ELR (cell line): Measurements from ENCODE around the gene IVD.

Experiments
- DNase-seq: peaks from one replicate; pipeline ENCODE4 v3.0.0-alpha.2; 2015; ENCODE audit warnings: low read depth

IVD gene

GRCh38 chr15:40405501-40406381, at the start of gene IVD:
Gene IVD, plus strand, starts transcription at chr15:40405795. Its CDS starts 33 bp downstream, at chr15:40405828.
- peak; percentile 96 for DNase-seq

- no peak for DNase-seq
Measured at GRCh38 chr15:40355976-40356585, 49.5 kb upstream of the IVD start.

GRCh38 chr15:40357246-40357645, 48.3 kb upstream of the IVD start:
- no peak for DNase-seq

- DNase-seq, result peak; percentile 85
Measured at GRCh38 chr15:40357723-40358470, 47.7 kb upstream of the IVD start, which contains the start of gene DISP2. Gene DISP2, plus strand, starts transcription at chr15:40358219. Its CDS starts 103 bp downstream, at chr15:40358322.

- peak; percentile 39 for DNase-seq
Measured at GRCh38 chr15:40358471-40359353, 46.9 kb upstream of the IVD start.

- no peak for DNase-seq
Measured at GRCh38 chr15:40360015-40360414, 45.6 kb upstream of the IVD start.

GRCh38 chr15:40361640-40362039, 44.0 kb upstream of the IVD start:
- no peak for DNase-seq

- DNase-seq, result no peak
Measured at GRCh38 chr15:40363611-40364010, 42.0 kb upstream of the IVD start.

- DNase-seq, result no peak
Measured at GRCh38 chr15:40364251-40364650, 41.3 kb upstream of the IVD start.

- no peak for DNase-seq
Measured at GRCh38 chr15:40365016-40365415, 40.6 kb upstream of the IVD start.

GRCh38 chr15:40365624-40366456, 39.8 kb upstream of the IVD start:
- DNase-seq, result no peak

- DNase-seq, result no peak
Measured at GRCh38 chr15:40366457-40367370, 38.9 kb upstream of the IVD start.

- no peak for DNase-seq
Measured at GRCh38 chr15:40367371-40367685, 38.3 kb upstream of the IVD start.

GRCh38 chr15:40367686-40368611, 37.6 kb upstream of the IVD start:
- peak; percentile 91 for DNase-seq

- DNase-seq, result no peak
Measured at GRCh38 chr15:40368719-40369473, 36.7 kb upstream of the IVD start.

- DNase-seq, result no peak
Measured at GRCh38 chr15:40369474-40369869, 36.1 kb upstream of the IVD start.

- DNase-seq, result no peak
Measured at GRCh38 chr15:40369971-40370370, 35.6 kb upstream of the IVD start.

- DNase-seq, result peak; percentile 40
Measured at GRCh38 chr15:40372981-40373380, 32.6 kb upstream of the IVD start.
